Natural killer cell (primary cell): ENCODE data around the gene PRSS36. TPM values are rescaled to one million over a fixed set of nuclear protein-coding genes. Genes with fewer than 3 reads are reported as not detected.

Experiments used
- ATAC-seq, 3 donors: fragments of 150-1000 bp in 2 of 3; fragments of 200-7000 bp in 1 of 3; cut with Tn5 transposase; 1 replicate in 1 of 3; 2 replicates in 2 of 3; pipeline ENCODE4 v1.10.0; 2021; ENCODE audit warnings: mild to moderate bottlenecking in 2 of 3, moderate library complexity in 2 of 3
- DNase-seq, 2 donors: peaks; one replicate each; pipeline versions ENCODE4 v3.0.0 to v3.0.0-alpha.2; 2013 to 2021; ENCODE audit warnings: mixed read lengths in 1 of 2
- H3K27ac ChIP-seq: one replicate; pipeline ENCODE4 v1.5.1; 2013; ENCODE audit warnings: mild to moderate bottlenecking, low read length
- H3K27me3 ChIP-seq: one replicate; pipeline ENCODE4 v1.6.1; 2013; ENCODE audit warnings: low read length; ENCODE audit not compliant: control insufficient read depth, insufficient read depth
- H3K36me3 ChIP-seq: one replicate; pipeline ENCODE4 v1.6.1; 2013; ENCODE audit warnings: low read length; ENCODE audit not compliant: control insufficient read depth, insufficient read depth
- H3K4me1 ChIP-seq: one replicate; pipeline ENCODE4 v1.6.1; 2013; ENCODE audit warnings: low read length; ENCODE audit not compliant: control insufficient read depth, insufficient read depth
- H3K4me3 ChIP-seq: one replicate; pipeline ENCODE4 v1.5.1; 2013; ENCODE audit warnings: low read length
- H3K9me3 ChIP-seq: one replicate; pipeline ENCODE4 v1.6.1; 2013; ENCODE audit warnings: low read length; ENCODE audit not compliant: control insufficient read depth, insufficient read depth
- H3K27ac Mint-ChIP-seq, 2 donors: one replicate each; pipeline ENCODE4 v1.8.0; 2022; ENCODE audit warnings: mild to moderate bottlenecking in 2 of 2, mixed read lengths in 2 of 2, moderate library complexity in 1 of 2
- H3K27me3 Mint-ChIP-seq, 2 donors: one replicate each; pipeline ENCODE4 v1.8.0; 2022; ENCODE audit warnings: low read depth in 2 of 2, mixed read lengths in 2 of 2
- H3K36me3 Mint-ChIP-seq: one replicate; pipeline ENCODE4 v1.8.0; 2022; ENCODE audit warnings: mixed read lengths
- H3K4me1 Mint-ChIP-seq, 2 donors: one replicate each; pipeline ENCODE4 v1.8.0; 2022; ENCODE audit warnings: mixed read lengths in 2 of 2
- H3K4me3 Mint-ChIP-seq: one replicate; pipeline ENCODE4 v1.8.0; 2022; ENCODE audit warnings: mild to moderate bottlenecking, moderate library complexity, mixed read lengths
- H3K9me3 Mint-ChIP-seq, 2 donors: one replicate each; pipeline ENCODE4 v1.8.0; 2022; ENCODE audit warnings: mixed read lengths in 2 of 2
- CTCF ChIP-seq: fragments of 200-600 bp; IDR thresholded peaks from one replicate; pipeline ENCODE4 v1.8.0; 2022; ENCODE audit warnings: antibody characterized with exemption
- WGBS: methylation state at CpG from one replicate; pipeline ENCODE4 v1.1.7; 2013; ENCODE audit warnings: missing lambda C conversion rate; ENCODE audit not compliant: insufficient coverage; 5-methylcytosine and 5-hydroxymethylcytosine counted together
- intact Hi-C: fragments of 100-400 bp; cut with micrococcal nuclease; formaldehyde crosslinking; loops from one replicate; pipeline ENCODE4 v1.14.2; 2022
- total RNA-seq, 4 donors: library from RNA; stranded (reverse); fragments of 120-200 nt in 1 of 4; gene quantifications; one replicate each; pipeline versions ENCODE4 v1.2.3 to v1.2.4, GENCODE V29; 2013 to 2022

The PRSS36 gene
- total RNA-seq, 3 donors from 2014 or later (not counting 1 experiment from before 2014, with no cell fraction given) = 2.1 to 3.5 (median 2.3) TPM

GRCh38 chr16:31182391-31182790 is 32.5 kb upstream of the PRSS36 start:
- peaks cover 82 to 86% of the 10 kb centered on the region in 2 donors for H3K4me1 Mint-ChIP-seq
- WGBS = 26% methylated on average over 7 of the region's 7 CpGs
- ATAC-seq (no peak), DNase-seq (peak in 1 of 2 donors; percentile 16)
- no peaks in the 10 kb centered on the region for H3K27me3 Mint-ChIP-seq
- H3K27ac Mint-ChIP-seq = peak overlapping the region; percentile 99
- no peak overlapping the region for H3K4me3 ChIP-seq
- no peaks in the 10 kb centered on the region for H3K9me3 Mint-ChIP-seq
- H3K4me1 ChIP-seq = peaks cover 75% of the 10 kb centered on the region
- H3K36me3 Mint-ChIP-seq = peaks cover 30% of the 10 kb centered on the region
- TF ChIP-seq CTCF = no peak
- no peak overlapping the region for H3K27ac ChIP-seq
- H3K27me3 ChIP-seq = no peaks in the 10 kb centered on the region
- peaks cover 51% of the 10 kb centered on the region for H3K36me3 ChIP-seq
- intact Hi-C loops = loop anchor here (10.0 kb wide), 2 partner anchors 68 to 532 kb away; partner anchors contain the start of gene KAT8
- peak overlapping the region; percentile 99 for H3K4me3 Mint-ChIP-seq
- H3K9me3 ChIP-seq = no peaks in the 10 kb centered on the region

- H3K36me3 Mint-ChIP-seq = peaks cover 19% of the 10 kb centered on the region
- H3K4me3 ChIP-seq = peak overlapping the region; percentile 89
- H3K27ac Mint-ChIP-seq = peak overlapping the region; percentile 99
- no peak for TF ChIP-seq CTCF
- DNase-seq (peak; percentile 29 to 57), ATAC-seq (no peak)
- no peaks in the 10 kb centered on the region for H3K9me3 ChIP-seq
- peak overlapping the region; percentile 3 for H3K27ac ChIP-seq
- WGBS = 1% methylated on average over 30 of the region's 31 CpGs
- intact Hi-C loops = loop anchor here (10.0 kb wide), 2 partner anchors 66 to 534 kb away; partner anchors contain the start of gene KAT8
- H3K27me3 Mint-ChIP-seq = peaks cover 0 to 2% of the 10 kb centered on the region in 2 donors
- H3K4me1 Mint-ChIP-seq = peaks cover 77 to 82% of the 10 kb centered on the region in 2 donors
- H3K9me3 Mint-ChIP-seq = no peaks in the 10 kb centered on the region
- H3K4me3 Mint-ChIP-seq = peak overlapping the region; percentile 99
- H3K4me1 ChIP-seq = peaks cover 78% of the 10 kb centered on the region
- H3K36me3 ChIP-seq = peaks cover 40% of the 10 kb centered on the region
- no peaks in the 10 kb centered on the region for H3K27me3 ChIP-seq
Observed at GRCh38 chr16:31181102-31181830, 31.4 kb upstream of the PRSS36 start.

- ATAC-seq = peak; percentile 73 to 88 (median 74)
- Mint-ChIP-seq H3K27ac (peak within 1 kb of the TSS; percentile 99), H3K27me3 (peaks cover 0 to 2% of the 10 kb centered on the region in 2 donors), H3K9me3 (no peaks in the 10 kb centered on the region), H3K36me3 (peaks cover 6% of the 10 kb centered on the region), H3K4me3 (peak within 1 kb of the TSS; percentile 99), H3K4me1 (peaks cover 64 to 69% of the 10 kb centered on the region in 2 donors)
- peak; percentile 96 to 98 for DNase-seq
- H3K36me3 ChIP-seq = peaks cover 26% of the 10 kb centered on the region
- no peak for TF ChIP-seq CTCF
- under 1% methylated on average over 69 of the region's 69 CpGs for WGBS
- H3K4me1 ChIP-seq = peaks cover 71% of the 10 kb centered on the region
- H3K4me3 ChIP-seq = peak within 1 kb of the TSS; percentile 89
- intact Hi-C loops = loop anchor here (1.0 to 10.0 kb wide), 4 partner anchors 38 to 535 kb away; partner anchors contain the start of genes ARMC5 and KAT8
- H3K27me3 ChIP-seq = no peaks in the 10 kb centered on the region
- H3K27ac ChIP-seq = peak within 1 kb of the TSS; percentile 92
- no peaks in the 10 kb centered on the region for H3K9me3 ChIP-seq
Observed at GRCh38 chr16:31179747-31180459, 30.0 kb upstream of the PRSS36 start, which contains the start of gene FUS. Gene FUS, plus strand, starts transcription at chr16:31180139. Its CDS starts 76 bp downstream, at chr16:31180215.
